Measurements from ENCODE around the gene EARS2. TPM values are rescaled to one million over a fixed set of nuclear protein-coding genes. Genes with fewer than 3 reads are reported as not detected.
"Not testable (repeated sequence)": the region's sequence is repeated elsewhere in the genome, so short reads cannot be mapped to it uniquely, and the experiment has no call there.

EARS2 gene
- total and polyA plus RNA-seq, 7 experiments from 2014 or later: 10.6 to 19.2 (median 15.1) TPM

DNA sequence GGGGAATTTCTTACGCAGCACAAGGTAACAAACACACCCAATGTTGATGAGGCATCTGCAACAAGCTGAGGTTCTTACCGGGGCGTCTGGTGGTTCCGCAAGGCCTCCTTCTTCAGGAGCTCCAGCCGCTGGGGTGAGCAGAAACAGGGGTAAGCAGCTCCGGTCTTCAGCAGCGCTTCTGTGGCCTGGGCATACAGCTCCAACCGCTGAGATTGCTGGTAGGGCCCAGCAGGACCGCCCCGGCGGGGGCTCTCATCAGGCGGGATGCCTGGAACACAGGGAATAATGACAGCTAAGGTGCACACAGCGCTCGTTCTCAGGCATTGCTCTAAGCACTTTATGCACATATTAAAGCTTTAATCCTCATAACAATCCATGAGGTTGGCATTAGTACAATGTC is 12.7 kb downstream of the EARS2 start:
- H3K36me3 ChIP-seq (ENCODE audit: control insufficient read depth in 2 of 3, insufficient read depth in 3 of 3, low read length in 3 of 3): peaks cover 0 to 75% (median 4%) of the 10 kb centered on the region in 3 experiments
- intact Hi-C loops (cut with micrococcal nuclease): no loop called here
- H3K27me3 Mint-ChIP-seq: no peaks in the 10 kb centered on the region
- DNase-seq: no peak
- no peak for ATAC-seq
- H3K36me3 Mint-ChIP-seq: peaks cover 0 to 30% (median 15%) of the 10 kb centered on the region in 5 donors
- ChIA-PET POLR2A (no interaction called here), CTCF (no interaction called here)
- H3K27ac Mint-ChIP-seq: no peak overlapping the region
- H3K4me3 Mint-ChIP-seq: no peak overlapping the region
- no peaks in the 10 kb centered on the region for H3K27me3 ChIP-seq (ENCODE audit: control insufficient read depth in 2 of 2, insufficient read depth in 2 of 2, low read length in 2 of 2)
- H3K9me3 Mint-ChIP-seq: no peaks in the 10 kb centered on the region
- H3K4me1 Mint-ChIP-seq: peaks cover 0 to 2% (median 0%) of the 10 kb centered on the region in 7 donors
- no peak overlapping the region for H3K27ac ChIP-seq (ENCODE audit: low read depth, low read length)
- no peaks in the 10 kb centered on the region for H3K9me3 ChIP-seq (ENCODE audit: control insufficient read depth in 2 of 3, low read length in 3 of 3)
- H3K4me1 ChIP-seq (ENCODE audit: control insufficient read depth in 2 of 2, insufficient read depth in 2 of 2, low read length in 2 of 2): no peaks in the 10 kb centered on the region
- no peak overlapping the region for H3K4me3 ChIP-seq (ENCODE audit: low read length)

DNA sequence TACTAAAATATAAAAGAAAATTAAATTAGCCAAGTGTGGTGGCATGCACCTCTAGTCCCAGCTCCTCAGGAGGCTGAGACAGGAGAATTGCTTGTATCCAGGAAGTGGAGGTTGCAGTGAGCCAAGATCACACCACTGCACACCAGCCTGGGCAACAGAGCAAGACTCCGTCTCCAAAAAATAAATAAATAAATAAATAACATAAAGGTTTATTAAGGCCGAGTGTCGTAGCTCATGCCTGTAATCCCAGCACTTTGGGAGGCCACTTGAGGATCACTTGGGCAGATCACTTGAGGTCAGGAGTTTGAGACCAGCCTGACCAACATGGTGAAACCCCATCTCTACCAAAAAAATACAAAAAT is 16.4 kb downstream of the EARS2 start:
- POLR2A ChIA-PET; intact Hi-C loops (cut with micrococcal nuclease); H3K27me3 ChIP-seq (ENCODE audit: control insufficient read depth in 2 of 2, insufficient read depth in 2 of 2, low read length in 2 of 2); H3K27ac ChIP-seq (ENCODE audit: low read depth, low read length); DNase-seq; H3K4me1 Mint-ChIP-seq; ATAC-seq; H3K9me3 ChIP-seq (ENCODE audit: control insufficient read depth in 2 of 3, low read length in 3 of 3); CTCF ChIA-PET; H3K4me1 ChIP-seq (ENCODE audit: control insufficient read depth in 2 of 2, insufficient read depth in 2 of 2, low read length in 2 of 2); H3K27me3 Mint-ChIP-seq; H3K4me3 ChIP-seq (ENCODE audit: low read length); H3K27ac Mint-ChIP-seq; H3K4me3 Mint-ChIP-seq; H3K9me3 Mint-ChIP-seq: not testable (repeated sequence)
- peaks cover 0 to 12% (median 5%) of the 10 kb centered on the region in 5 donors for H3K36me3 Mint-ChIP-seq
- H3K36me3 ChIP-seq (ENCODE audit: control insufficient read depth in 2 of 3, insufficient read depth in 3 of 3, low read length in 3 of 3): peaks cover 0 to 65% (median 4%) of the 10 kb centered on the region in 3 experiments

DNA sequence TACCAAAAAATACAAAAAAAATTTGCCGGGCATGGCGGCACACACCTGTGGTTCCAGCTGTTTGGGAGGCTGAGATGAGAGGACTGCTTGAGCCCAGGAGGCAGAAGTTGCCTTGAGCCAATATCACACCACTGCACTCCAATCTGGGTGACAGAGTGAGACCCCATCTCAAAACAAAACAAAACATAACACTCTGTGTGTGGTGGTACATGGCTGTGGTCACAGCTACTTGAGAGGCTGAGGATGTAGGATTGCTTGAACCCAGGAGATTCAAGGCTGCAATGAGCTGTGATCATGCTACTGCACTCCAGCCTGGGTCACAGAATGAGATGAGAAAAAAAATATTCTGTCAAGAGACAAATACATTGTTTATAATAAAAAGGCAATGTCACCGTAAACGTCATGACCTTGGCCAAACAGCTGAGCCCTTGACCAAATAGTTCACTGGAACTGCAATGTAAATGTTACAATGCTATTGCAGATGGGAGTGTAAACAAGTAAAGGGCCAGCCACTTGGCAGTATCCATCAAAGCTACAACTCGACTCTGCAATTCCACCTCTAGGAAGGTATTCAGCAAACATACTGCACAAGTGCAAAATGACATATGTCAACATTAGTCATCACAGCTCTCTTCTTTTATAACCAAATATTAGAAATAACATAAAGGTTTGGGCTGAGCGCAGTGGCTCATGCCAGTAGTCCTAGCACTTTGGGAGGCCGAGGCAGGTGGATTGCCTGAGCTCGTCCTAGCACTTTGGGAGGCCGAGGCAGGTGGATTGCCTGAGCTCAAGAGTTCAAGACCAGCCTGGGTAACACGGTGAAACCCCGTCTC is 16.9 kb downstream of the EARS2 start:
- ATAC-seq (no peak), DNase-seq (no peak)
- intact Hi-C loops (cut with micrococcal nuclease): no loop called here
- no peak overlapping the region for H3K27ac ChIP-seq (ENCODE audit: low read depth, low read length)
- no peaks in the 10 kb centered on the region for H3K4me1 ChIP-seq (ENCODE audit: control insufficient read depth in 2 of 2, insufficient read depth in 2 of 2, low read length in 2 of 2)
- Mint-ChIP-seq H3K4me1 (peaks cover 0 to 4% (median 0%) of the 10 kb centered on the region in 7 donors), H3K4me3 (no peak overlapping the region), H3K36me3 (peaks cover 0 to 16% (median 5%) of the 10 kb centered on the region in 5 donors), H3K27me3 (no peaks in the 10 kb centered on the region), H3K9me3 (no peaks in the 10 kb centered on the region), H3K27ac (no peak overlapping the region)
- no peaks in the 10 kb centered on the region for H3K9me3 ChIP-seq (ENCODE audit: control insufficient read depth in 2 of 3, low read length in 3 of 3)
- peaks cover 0 to 65% (median 0%) of the 10 kb centered on the region in 3 experiments for H3K36me3 ChIP-seq (ENCODE audit: control insufficient read depth in 2 of 3, insufficient read depth in 3 of 3, low read length in 3 of 3)
- ChIA-PET POLR2A (interaction anchor here (0.6 kb wide), 2 partner anchors 87 to 657 kb away, joined by 3 read pairs; no protein-coding TSS in a partner anchor), CTCF (interaction anchor here (0.6 kb wide), 2 partner anchors 66 to 266 kb away, joined by 6 to 7 read pairs; no protein-coding TSS in a partner anchor)
- no peak overlapping the region for H3K4me3 ChIP-seq (ENCODE audit: low read length)
- no peaks in the 10 kb centered on the region for H3K27me3 ChIP-seq (ENCODE audit: control insufficient read depth in 2 of 2, insufficient read depth in 2 of 2, low read length in 2 of 2)

DNA sequence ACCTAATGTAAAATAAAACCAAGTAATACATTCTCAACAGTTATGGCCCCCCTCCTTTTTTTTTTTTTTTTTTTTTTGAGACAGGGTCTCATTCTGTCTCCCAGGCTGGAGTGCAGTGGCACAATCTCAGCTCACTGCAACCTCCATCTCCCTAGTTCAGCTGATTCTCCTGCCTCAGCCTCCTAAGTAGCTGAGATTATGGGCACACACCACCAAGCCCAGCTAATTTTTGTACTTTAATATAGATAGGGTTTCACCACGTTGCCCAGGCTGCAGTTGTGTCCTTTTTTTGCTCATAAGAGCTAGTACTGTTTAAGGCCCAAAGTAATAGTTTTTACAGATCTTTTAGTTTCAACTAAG is 18.3 kb downstream of the EARS2 start:
- ATAC-seq (no peak), DNase-seq (no peak)
- H3K4me3 Mint-ChIP-seq: no peak overlapping the region
- H3K36me3 Mint-ChIP-seq: peaks cover 0 to 21% (median 5%) of the 10 kb centered on the region in 5 donors
- ChIA-PET POLR2A (no interaction called here), CTCF (interaction anchor here (0.6 kb wide), 1 partner anchor 73 kb away, joined by 3 read pairs; no protein-coding TSS in a partner anchor)
- Histone ChIP-seq H3K9me3 (ENCODE audit: control insufficient read depth in 2 of 3, low read length in 3 of 3) (no peaks in the 10 kb centered on the region), H3K4me3 (ENCODE audit: low read length) (no peak overlapping the region), H3K4me1 (ENCODE audit: control insufficient read depth in 2 of 2, insufficient read depth in 2 of 2, low read length in 2 of 2) (no peaks in the 10 kb centered on the region), H3K27ac (ENCODE audit: low read depth, low read length) (no peak overlapping the region), H3K36me3 (ENCODE audit: control insufficient read depth in 2 of 3, insufficient read depth in 3 of 3, low read length in 3 of 3) (peaks cover 0 to 65% (median 0%) of the 10 kb centered on the region in 3 experiments), H3K27me3 (ENCODE audit: control insufficient read depth in 2 of 2, insufficient read depth in 2 of 2, low read length in 2 of 2) (no peaks in the 10 kb centered on the region)
- no peaks in the 10 kb centered on the region for H3K9me3 Mint-ChIP-seq
- no peak overlapping the region for H3K27ac Mint-ChIP-seq
- no peaks in the 10 kb centered on the region for H3K27me3 Mint-ChIP-seq
- intact Hi-C loops (cut with micrococcal nuclease): no loop called here
- peaks cover 0 to 4% (median 0%) of the 10 kb centered on the region in 7 donors for H3K4me1 Mint-ChIP-seq

DNA sequence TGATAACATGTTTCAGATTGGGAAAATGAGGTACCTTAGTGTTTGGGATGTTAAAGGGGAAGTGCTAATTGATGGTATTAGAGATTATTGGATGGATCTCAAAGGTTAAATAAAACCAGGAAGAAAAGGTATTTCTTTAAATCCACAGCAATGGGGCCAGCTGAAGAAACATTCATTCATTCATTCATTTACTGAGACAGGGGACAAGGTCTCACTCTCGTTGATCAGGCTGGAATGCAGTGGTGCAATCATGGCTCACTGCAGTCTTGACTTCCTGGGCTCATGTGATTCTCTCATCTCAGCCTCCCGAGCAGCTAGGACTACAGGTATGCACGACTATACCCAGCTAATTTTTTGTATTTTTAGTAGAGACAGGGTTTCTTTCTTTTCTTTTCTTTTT is 19.8 kb downstream of the EARS2 start:
- H3K9me3 Mint-ChIP-seq: no peaks in the 10 kb centered on the region
- no peak overlapping the region for H3K27ac Mint-ChIP-seq
- intact Hi-C loops (cut with micrococcal nuclease): no loop called here
- peaks cover 0 to 2% (median 0%) of the 10 kb centered on the region in 7 donors for H3K4me1 Mint-ChIP-seq
- H3K4me3 Mint-ChIP-seq: no peak overlapping the region
- H3K36me3 Mint-ChIP-seq: peaks cover 0 to 25% (median 4%) of the 10 kb centered on the region in 5 donors
- DNase-seq: no peak
- CTCF ChIA-PET: no interaction called here
- ATAC-seq: no peak
- Histone ChIP-seq H3K36me3 (ENCODE audit: control insufficient read depth in 2 of 3, insufficient read depth in 3 of 3, low read length in 3 of 3) (peaks cover 0 to 70% (median 0%) of the 10 kb centered on the region in 3 experiments), H3K4me1 (ENCODE audit: control insufficient read depth in 2 of 2, insufficient read depth in 2 of 2, low read length in 2 of 2) (no peaks in the 10 kb centered on the region), H3K27me3 (ENCODE audit: control insufficient read depth in 2 of 2, insufficient read depth in 2 of 2, low read length in 2 of 2) (no peaks in the 10 kb centered on the region), H3K27ac (ENCODE audit: low read depth, low read length) (no peak overlapping the region), H3K4me3 (ENCODE audit: low read length) (no peak overlapping the region), H3K9me3 (ENCODE audit: control insufficient read depth in 2 of 3, low read length in 3 of 3) (no peaks in the 10 kb centered on the region)
- H3K27me3 Mint-ChIP-seq: no peaks in the 10 kb centered on the region
- POLR2A ChIA-PET: no interaction called here

DNA sequence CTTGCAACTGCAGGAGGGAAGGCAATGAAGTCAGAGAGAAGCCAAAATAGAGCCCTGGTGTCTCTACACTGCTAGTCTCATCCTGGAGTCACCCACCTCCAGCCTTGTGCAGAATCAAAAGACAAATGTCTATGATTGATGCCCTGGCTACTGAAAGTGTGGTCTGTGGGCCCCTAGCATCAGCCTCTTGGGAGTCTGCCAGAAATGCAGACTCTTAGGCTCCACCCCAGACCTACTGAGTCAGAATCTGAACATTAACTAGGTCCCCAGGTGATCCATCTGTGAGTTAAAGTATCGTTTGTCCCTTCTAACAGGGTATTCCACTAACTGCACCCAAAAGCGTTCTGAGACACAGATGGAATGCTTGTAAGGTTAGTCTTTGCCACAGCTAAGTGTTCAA is 21.2 kb downstream of the EARS2 start:
- Histone ChIP-seq H3K4me1 (ENCODE audit: control insufficient read depth in 2 of 2, insufficient read depth in 2 of 2, low read length in 2 of 2) (no peaks in the 10 kb centered on the region), H3K36me3 (ENCODE audit: control insufficient read depth in 2 of 3, insufficient read depth in 3 of 3, low read length in 3 of 3) (peaks cover 0 to 77% (median 0%) of the 10 kb centered on the region in 3 experiments), H3K27ac (ENCODE audit: low read depth, low read length) (no peak overlapping the region), H3K27me3 (ENCODE audit: control insufficient read depth in 2 of 2, insufficient read depth in 2 of 2, low read length in 2 of 2) (no peaks in the 10 kb centered on the region), H3K4me3 (ENCODE audit: low read length) (no peak overlapping the region), H3K9me3 (ENCODE audit: control insufficient read depth in 2 of 3, low read length in 3 of 3) (no peaks in the 10 kb centered on the region)
- Mint-ChIP-seq H3K36me3 (peaks cover 0 to 25% (median 4%) of the 10 kb centered on the region in 5 donors), H3K9me3 (no peaks in the 10 kb centered on the region), H3K4me1 (peaks cover 0 to 2% (median 0%) of the 10 kb centered on the region in 7 donors), H3K27me3 (no peaks in the 10 kb centered on the region), H3K27ac (no peak overlapping the region), H3K4me3 (no peak overlapping the region)
- CTCF ChIA-PET: no interaction called here
- DNase-seq (no peak), ATAC-seq (no peak)
- intact Hi-C loops (cut with micrococcal nuclease): no loop called here
- POLR2A ChIA-PET: no interaction called here

All from naive thymus-derived CD4-positive, alpha-beta T cell (primary cell).